ENCODE data around the gene FBXL13.
"Not testable (repeated sequence)": the region's sequence is repeated elsewhere in the genome, so short reads cannot be mapped to it uniquely, and the experiment has no call there.

The FBXL13 gene

GRCh38 chr7:103018295-103018694 lies 56.3 kb downstream of the FBXL13 start:
- not testable (repeated sequence) for H4K8ac ChIP-seq (ENCODE audit: low read depth, low read length); H2BK12ac ChIP-seq (ENCODE audit: low read length); H2BK5ac ChIP-seq (ENCODE audit: low read depth, low read length, poor library complexity); H3K4me2 ChIP-seq (ENCODE audit: low read length); H3K23ac ChIP-seq (ENCODE audit: low read length); H2BK120ac ChIP-seq (ENCODE audit: insufficient read depth, low read length, poor library complexity); H3K79me1 ChIP-seq (ENCODE audit: low read length); H3K18ac ChIP-seq (ENCODE audit: low read length); H3K4me3 ChIP-seq (ENCODE audit: low read depth, low read length); H3K14ac ChIP-seq (ENCODE audit: low read length); H2AK5ac ChIP-seq (ENCODE audit: low read length); H4K12ac ChIP-seq (ENCODE audit: low read depth, low read length); H2AFZ ChIP-seq (ENCODE audit: insufficient read depth, low read length, poor library complexity); H3K79me2 ChIP-seq (ENCODE audit: control insufficient read depth, insufficient read depth, low read length, poor library complexity); H3K27ac ChIP-seq (ENCODE audit: low read depth, low read length); H3K36me3 ChIP-seq (ENCODE audit: control insufficient read depth in 1 of 2, insufficient read depth in 2 of 2, low read length in 2 of 2); H3K27me3 ChIP-seq (ENCODE audit: insufficient read depth, low read length); H3K9ac ChIP-seq (ENCODE audit: low read length); H3K9me3 ChIP-seq (ENCODE audit: insufficient read depth, low read depth, low read length); H3K4me1 ChIP-seq (ENCODE audit: control insufficient read depth in 1 of 2, insufficient read depth in 2 of 2, low read length in 2 of 2); DNase-seq; H3K4ac ChIP-seq (ENCODE audit: low read depth, low read length); H4K91ac ChIP-seq (ENCODE audit: low read depth, low read length)
- WGBS (ENCODE audit: extremely low coverage, insufficient coverage, insufficient read length), result no CpG with 5 or more reads among the region's 3 CpGs

- H3K9ac ChIP-seq (ENCODE audit: low read length), result no peak overlapping the region
- WGBS (ENCODE audit: extremely low coverage, insufficient coverage, insufficient read length), result no CpG with 5 or more reads among the region's 3 CpGs
- no peaks in the 10 kb centered on the region for H3K79me1 ChIP-seq (ENCODE audit: low read length)
- H2AFZ ChIP-seq (ENCODE audit: insufficient read depth, low read length, poor library complexity), result no peak overlapping the region
- H3K4me3 ChIP-seq (ENCODE audit: low read depth, low read length), result no peak overlapping the region
- DNase-seq, result no peak
- H3K23ac ChIP-seq (ENCODE audit: low read length), result no peak overlapping the region
- H3K79me2 ChIP-seq (ENCODE audit: control insufficient read depth, insufficient read depth, low read length, poor library complexity), result no peaks in the 10 kb centered on the region
- no peak overlapping the region for H3K14ac ChIP-seq (ENCODE audit: low read length)
- H3K27me3 ChIP-seq (ENCODE audit: insufficient read depth, low read length), result no peaks in the 10 kb centered on the region
- no peak overlapping the region for H2AK5ac ChIP-seq (ENCODE audit: low read length)
- H2BK120ac ChIP-seq (ENCODE audit: insufficient read depth, low read length, poor library complexity), result no peak overlapping the region
- H3K4me1 ChIP-seq (ENCODE audit: control insufficient read depth in 1 of 2, insufficient read depth in 2 of 2, low read length in 2 of 2), result no peaks in the 10 kb centered on the region
- no peak overlapping the region for H4K12ac ChIP-seq (ENCODE audit: low read depth, low read length)
- peaks cover 0 to 4% of the 10 kb centered on the region in 2 experiments for H3K36me3 ChIP-seq (ENCODE audit: control insufficient read depth in 1 of 2, insufficient read depth in 2 of 2, low read length in 2 of 2)
- no peak overlapping the region for H3K4me2 ChIP-seq (ENCODE audit: low read length)
- no peak overlapping the region for H4K8ac ChIP-seq (ENCODE audit: low read depth, low read length)
- H4K91ac ChIP-seq (ENCODE audit: low read depth, low read length), result no peak overlapping the region
- no peak overlapping the region for H2BK12ac ChIP-seq (ENCODE audit: low read length)
- no peak overlapping the region for H3K27ac ChIP-seq (ENCODE audit: low read depth, low read length)
- no peak overlapping the region for H3K18ac ChIP-seq (ENCODE audit: low read length)
- peaks cover 5% of the 10 kb centered on the region for H3K9me3 ChIP-seq (ENCODE audit: insufficient read depth, low read depth, low read length)
- H3K4ac ChIP-seq (ENCODE audit: low read depth, low read length), result no peak overlapping the region
- no peak overlapping the region for H2BK5ac ChIP-seq (ENCODE audit: low read depth, low read length, poor library complexity)
Observed at GRCh38 chr7:103011650-103012049, 62.9 kb downstream of the FBXL13 start.

GRCh38 chr7:103010211-103010610 lies 64.4 kb downstream of the FBXL13 start:
- no peak for DNase-seq
- Histone ChIP-seq H3K79me1 (ENCODE audit: low read length) (no peaks in the 10 kb centered on the region), H2BK120ac (ENCODE audit: insufficient read depth, low read length, poor library complexity) (no peak overlapping the region), H3K27me3 (ENCODE audit: insufficient read depth, low read length) (no peaks in the 10 kb centered on the region), H2BK5ac (ENCODE audit: low read depth, low read length, poor library complexity) (no peak overlapping the region), H4K8ac (ENCODE audit: low read depth, low read length) (no peak overlapping the region), H4K12ac (ENCODE audit: low read depth, low read length) (no peak overlapping the region), H3K4me2 (ENCODE audit: low read length) (no peak overlapping the region), H3K14ac (ENCODE audit: low read length) (no peak overlapping the region), H2AFZ (ENCODE audit: insufficient read depth, low read length, poor library complexity) (no peak overlapping the region), H3K23ac (ENCODE audit: low read length) (no peak overlapping the region), H3K4ac (ENCODE audit: low read depth, low read length) (no peak overlapping the region), H3K27ac (ENCODE audit: low read depth, low read length) (no peak overlapping the region), H3K4me3 (ENCODE audit: low read depth, low read length) (no peak overlapping the region), H2AK5ac (ENCODE audit: low read length) (no peak overlapping the region), H2BK12ac (ENCODE audit: low read length) (no peak overlapping the region), H3K9me3 (ENCODE audit: insufficient read depth, low read depth, low read length) (no peaks in the 10 kb centered on the region), H4K91ac (ENCODE audit: low read depth, low read length) (no peak overlapping the region), H3K36me3 (ENCODE audit: control insufficient read depth in 1 of 2, insufficient read depth in 2 of 2, low read length in 2 of 2) (no peaks in the 10 kb centered on the region), H3K4me1 (ENCODE audit: control insufficient read depth in 1 of 2, insufficient read depth in 2 of 2, low read length in 2 of 2) (no peaks in the 10 kb centered on the region), H3K9ac (ENCODE audit: low read length) (no peak overlapping the region), H3K18ac (ENCODE audit: low read length) (no peak overlapping the region), H3K79me2 (ENCODE audit: control insufficient read depth, insufficient read depth, low read length, poor library complexity) (no peaks in the 10 kb centered on the region)
- WGBS (ENCODE audit: extremely low coverage, insufficient coverage, insufficient read length), result no CpG with 5 or more reads among the region's 1 CpG

- no CpG with 5 or more reads among the region's 5 CpGs for WGBS (ENCODE audit: extremely low coverage, insufficient coverage, insufficient read length)
- Histone ChIP-seq H3K23ac (ENCODE audit: low read length) (no peak overlapping the region), H3K14ac (ENCODE audit: low read length) (no peak overlapping the region), H3K4me2 (ENCODE audit: low read length) (no peak overlapping the region), H3K79me2 (ENCODE audit: control insufficient read depth, insufficient read depth, low read length, poor library complexity) (no peaks in the 10 kb centered on the region), H3K9me3 (ENCODE audit: insufficient read depth, low read depth, low read length) (no peaks in the 10 kb centered on the region), H3K4me1 (ENCODE audit: control insufficient read depth in 1 of 2, insufficient read depth in 2 of 2, low read length in 2 of 2) (no peaks in the 10 kb centered on the region), H2BK12ac (ENCODE audit: low read length) (no peak overlapping the region), H2BK5ac (ENCODE audit: low read depth, low read length, poor library complexity) (no peak overlapping the region), H4K8ac (ENCODE audit: low read depth, low read length) (no peak overlapping the region), H3K27me3 (ENCODE audit: insufficient read depth, low read length) (no peaks in the 10 kb centered on the region), H3K27ac (ENCODE audit: low read depth, low read length) (no peak overlapping the region), H3K18ac (ENCODE audit: low read length) (no peak overlapping the region), H3K79me1 (ENCODE audit: low read length) (no peaks in the 10 kb centered on the region), H3K4me3 (ENCODE audit: low read depth, low read length) (no peak overlapping the region), H3K9ac (ENCODE audit: low read length) (no peak overlapping the region), H3K36me3 (ENCODE audit: control insufficient read depth in 1 of 2, insufficient read depth in 2 of 2, low read length in 2 of 2) (no peaks in the 10 kb centered on the region), H4K91ac (ENCODE audit: low read depth, low read length) (no peak overlapping the region), H3K4ac (ENCODE audit: low read depth, low read length) (no peak overlapping the region), H2AK5ac (ENCODE audit: low read length) (no peak overlapping the region), H2AFZ (ENCODE audit: insufficient read depth, low read length, poor library complexity) (no peak overlapping the region), H2BK120ac (ENCODE audit: insufficient read depth, low read length, poor library complexity) (no peak overlapping the region), H4K12ac (ENCODE audit: low read depth, low read length) (no peak overlapping the region)
- no peak for DNase-seq
Observed at GRCh38 chr7:103009466-103010185, 65.0 kb downstream of the FBXL13 start.
